HEK293 (cell line): ENCODE measurements around the gene C1orf122.
A peak's percentile ranks its signal among the peaks of the same experiment; 100 is the strongest.

Experiments used
- HIC1 ChIP-seq: fragments of 450-650 bp; formaldehyde crosslinking; IDR thresholded peaks from 2 replicates; pipeline ENCODE4 v1.5.1; 2016; ENCODE audit warnings: missing biosample characterization, missing genetic modification characterization
- KLF1 ChIP-seq: fragments of 450-650 bp; formaldehyde crosslinking; IDR thresholded peaks from 2 replicates; pipeline ENCODE4 v1.5.1; 2016; ENCODE audit warnings: missing biosample characterization, missing genetic modification characterization
- KLF7 ChIP-seq: fragments of 450-650 bp; formaldehyde crosslinking; IDR thresholded peaks from 2 replicates; pipeline ENCODE4 v1.5.1; 2016; ENCODE audit warnings: missing biosample characterization, missing genetic modification characterization, borderline replicate concordance
- PRDM1 ChIP-seq: fragments of 450-650 bp; formaldehyde crosslinking; IDR thresholded peaks from 2 replicates; pipeline ENCODE4; 2016; ENCODE audit warnings: missing biosample characterization, missing genetic modification characterization
- PRDM10 ChIP-seq: fragments of 450-650 bp; formaldehyde crosslinking; IDR thresholded peaks from 2 replicates; pipeline ENCODE4 v1.5.1; 2016; ENCODE audit warnings: missing biosample characterization, missing genetic modification characterization
- REPIN1 ChIP-seq: fragments of 450-650 bp; formaldehyde crosslinking; IDR thresholded peaks from 2 replicates; pipeline ENCODE4 v1.5.1; 2017; ENCODE audit warnings: missing biosample characterization, missing genetic modification characterization, low read depth
- SETDB1 ChIP-seq: IDR thresholded peaks from one replicate; pipeline ENCODE4 v1.6.1; 2017; ENCODE audit warnings: mild to moderate bottlenecking, low read length, moderate library complexity, mixed read lengths; ENCODE audit not compliant: insufficient read length
- ZBTB26 ChIP-seq: fragments of 450-650 bp; formaldehyde crosslinking; optimal IDR thresholded peaks from 2 replicates; pipeline ENCODE3; 2016; ENCODE audit warnings: missing biosample characterization, mild to moderate bottlenecking, missing genetic modification characterization
- ZBTB49 ChIP-seq: fragments of 450-650 bp; formaldehyde crosslinking; IDR thresholded peaks from 2 replicates; pipeline ENCODE4 v1.5.1; 2016; ENCODE audit warnings: missing biosample characterization, missing genetic modification characterization, low read depth
- ZFP37 ChIP-seq: fragments of 450-650 bp; formaldehyde crosslinking; IDR thresholded peaks from 2 replicates; pipeline ENCODE4 v1.5.1; 2016; ENCODE audit warnings: missing biosample characterization, missing genetic modification characterization
- ZFP69B ChIP-seq: fragments of 450-650 bp; formaldehyde crosslinking; IDR thresholded peaks from 2 replicates; pipeline ENCODE4 v1.5.1; 2016; ENCODE audit warnings: missing biosample characterization, missing genetic modification characterization
- ZNF146 ChIP-seq: fragments of 450-650 bp; formaldehyde crosslinking; IDR thresholded peaks from 2 replicates; pipeline ENCODE4 v1.5.1; 2016; ENCODE audit warnings: missing biosample characterization, missing genetic modification characterization
- ZNF211 ChIP-seq: fragments of 450-650 bp; formaldehyde crosslinking; IDR thresholded peaks from 2 replicates; pipeline ENCODE4 v1.5.1; 2016; ENCODE audit warnings: low read depth, missing biosample characterization, missing genetic modification characterization
- ZNF214 ChIP-seq: fragments of 450-650 bp; formaldehyde crosslinking; IDR thresholded peaks from 2 replicates; pipeline ENCODE4 v1.5.1; 2017; ENCODE audit warnings: missing biosample characterization, mild to moderate bottlenecking, missing genetic modification characterization, borderline replicate concordance
- ZNF221 ChIP-seq: fragments of 450-650 bp; formaldehyde crosslinking; IDR thresholded peaks from 2 replicates; pipeline ENCODE4 v1.5.1; 2017; ENCODE audit warnings: missing biosample characterization, missing genetic modification characterization, borderline replicate concordance
- ZNF280C ChIP-seq: fragments of 450-650 bp; formaldehyde crosslinking; IDR thresholded peaks from 2 replicates; pipeline ENCODE4 v1.5.1; 2016; ENCODE audit warnings: missing biosample characterization, missing genetic modification characterization
- ZNF391 ChIP-seq: fragments of 450-650 bp; formaldehyde crosslinking; IDR thresholded peaks from 2 replicates; pipeline ENCODE4 v1.5.1; 2016; ENCODE audit warnings: low read depth, missing biosample characterization, missing genetic modification characterization, borderline replicate concordance
- ZNF510 ChIP-seq: fragments of 450-650 bp; formaldehyde crosslinking; IDR thresholded peaks from 2 replicates; pipeline ENCODE4 v1.5.1; 2018; ENCODE audit warnings: mild to moderate bottlenecking, missing genetic modification characterization, missing biosample characterization; ENCODE audit not compliant: insufficient replicate concordance
- ZNF521 ChIP-seq: fragments of 450-650 bp; formaldehyde crosslinking; IDR thresholded peaks from 2 replicates; pipeline ENCODE4 v1.5.1; 2017; ENCODE audit warnings: missing biosample characterization, mild to moderate bottlenecking, missing genetic modification characterization
- ZNF544 ChIP-seq: fragments of 450-650 bp; formaldehyde crosslinking; IDR thresholded peaks from 2 replicates; pipeline ENCODE4 v1.5.0; 2017; ENCODE audit warnings: missing biosample characterization, missing genetic modification characterization
- ZNF658 ChIP-seq: fragments of 450-650 bp; formaldehyde crosslinking; IDR thresholded peaks from 2 replicates; pipeline ENCODE4; 2016; ENCODE audit warnings: missing biosample characterization, missing genetic modification characterization
- ZNF692 ChIP-seq: fragments of 450-650 bp; formaldehyde crosslinking; IDR thresholded peaks from 2 replicates; pipeline ENCODE4 v1.5.1; 2016; ENCODE audit warnings: missing biosample characterization, missing genetic modification characterization
- ZNF768 ChIP-seq: fragments of 450-650 bp; formaldehyde crosslinking; IDR thresholded peaks from 2 replicates; pipeline ENCODE4 v1.5.1; 2018; ENCODE audit warnings: missing biosample characterization, mild to moderate bottlenecking, missing genetic modification characterization
- ZNF785 ChIP-seq: fragments of 450-650 bp; formaldehyde crosslinking; IDR thresholded peaks from 2 replicates; pipeline ENCODE4 v1.5.1; 2016; ENCODE audit warnings: missing biosample characterization, missing genetic modification characterization
- ZNF791 ChIP-seq: fragments of 450-650 bp; formaldehyde crosslinking; IDR thresholded peaks from 2 replicates; pipeline ENCODE4 v1.5.1; 2016; ENCODE audit warnings: missing biosample characterization, missing genetic modification characterization
- ZSCAN30 ChIP-seq: fragments of 450-650 bp; IDR thresholded peaks from 2 replicates; pipeline ENCODE4 v1.5.1; 2018; ENCODE audit warnings: missing biosample characterization, mild to moderate bottlenecking, missing genetic modification characterization, moderate library complexity

The C1orf122 gene

GRCh38 chr1:37793773-37794371 is 13.7 kb upstream of the C1orf122 start, which contains the start of gene MANEAL (continued):
- TF ChIP-seq ZNF211 (tag by site-specific recombination), result no peak
- TF ChIP-seq PRDM1 (tag by site-specific recombination), result no peak
- TF ChIP-seq ZNF391 (tag by site-specific recombination), result 0 out of 2 replicates have a peak, but pooled peaks have one; percentile 34
- peak; percentile 54; the same call in 1 of the 2 replicates for TF ChIP-seq KLF1 (tag by site-specific recombination)
- TF ChIP-seq ZBTB26 (tag by site-specific recombination), result peak; percentile 81
- TF ChIP-seq ZSCAN30, result peak; percentile 87
- TF ChIP-seq ZNF146, result peak; percentile 33; the same call in 1 of the 2 replicates
- TF ChIP-seq ZNF658 (tag by site-specific recombination), result no peak
- TF ChIP-seq ZFP37 (tag by site-specific recombination), result no peak
- no peak for TF ChIP-seq ZNF521 (tag by site-specific recombination)
- no peak for TF ChIP-seq HIC1 (tag by site-specific recombination)
- no peak for TF ChIP-seq ZNF791
- no peak for TF ChIP-seq ZNF544 (tag by site-specific recombination)
- no peak for TF ChIP-seq ZBTB49
- no peak; the same call in 1 of the 2 replicates for TF ChIP-seq KLF7 (tag by site-specific recombination)
- no peak for TF ChIP-seq SETDB1
- TF ChIP-seq ZNF214 (tag by site-specific recombination), result no peak
- peak; percentile 78; the same call in 1 of the 2 replicates for TF ChIP-seq ZNF785
- TF ChIP-seq ZNF280C (tag by site-specific recombination), result no peak
- TF ChIP-seq ZNF221, result no peak
- TF ChIP-seq ZNF692 (tag by site-specific recombination), result peak; percentile 71; the same call in 1 of the 2 replicates
- no peak for TF ChIP-seq ZNF768 (tag by site-specific recombination)
- TF ChIP-seq REPIN1 (tag by site-specific recombination), result no peak
- TF ChIP-seq PRDM10 (tag by site-specific recombination), result peak; percentile 98
- no peak for TF ChIP-seq ZNF510
- peak; percentile 50; the same call in 1 of the 2 replicates for TF ChIP-seq ZFP69B
